Body of pancreas (tissue), 4 donors: ENCODE measurements around the gene OTUB1.

ENCODE experiments used
- CTCF ChIP-seq, 7 experiments: fragments of 450-650 bp in 4 of 7; fragments of 200-600 bp in 3 of 7; sonication (generic) in 3 of 7; IDR thresholded peaks; one replicate each; pipeline ENCODE4 v1.5.1; 2016 to 2019; ENCODE audit warnings: antibody characterized with exemption in 7 of 7
- POLR2A ChIP-seq, 3 donors: fragments of 450-650 bp; IDR thresholded peaks; one replicate each; pipeline ENCODE4 v1.6.1; 2016; ENCODE audit warnings: antibody characterized with exemption in 3 of 3, mild to moderate bottlenecking in 2 of 3

DNA sequence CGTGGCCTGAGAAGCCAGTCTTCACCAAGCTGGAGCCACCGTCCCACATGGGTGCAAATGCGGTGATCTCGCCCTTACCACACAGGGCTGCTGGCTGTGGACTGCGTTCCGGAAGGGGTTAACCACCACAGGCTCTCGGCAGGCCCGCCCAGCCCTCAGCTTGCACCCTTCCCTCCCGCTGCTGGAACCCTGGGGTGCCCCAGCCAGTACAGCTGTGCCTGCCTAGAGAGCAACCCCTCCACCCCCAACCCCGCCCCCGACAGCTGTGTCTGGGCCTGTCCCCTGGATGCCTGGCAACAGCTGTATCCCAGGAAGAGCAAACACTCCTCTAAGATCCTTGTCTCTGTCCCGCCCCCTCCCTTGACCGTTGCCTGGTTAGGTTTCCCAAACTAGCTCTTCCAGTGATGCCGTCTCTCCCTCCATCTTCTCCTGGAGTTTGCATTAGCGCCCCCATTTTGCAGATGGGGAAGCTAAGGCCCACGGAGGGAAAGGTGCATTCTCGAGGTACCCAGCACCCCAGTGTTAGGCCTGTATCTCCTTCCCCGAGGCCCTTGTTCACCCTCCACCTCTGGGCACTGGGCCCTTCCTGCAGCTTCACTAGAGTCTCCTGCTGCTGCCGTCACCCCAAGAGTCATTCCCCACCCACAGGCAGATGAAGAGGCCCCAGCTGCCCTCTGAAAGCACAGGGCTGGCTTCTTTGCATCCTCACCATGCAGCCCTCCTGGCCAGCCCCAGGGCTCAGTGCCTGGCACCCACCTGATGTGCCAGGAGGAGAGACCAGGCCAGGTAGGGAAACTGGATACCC lies 24.4 kb upstream of the OTUB1 start:
- TF ChIP-seq CTCF (IDR thresholded peaks at IDR 0.05) (no peak), POLR2A (IDR thresholded peaks at IDR 0.05) (no peak)
